Loucy (cell line): ENCODE data around the gene HPS6.

Source experiments
- H2AFZ ChIP-seq: fragments of 200-600 bp; sonication (generic); 2 replicates; pipeline ENCODE4 v1.6.0; 2016; ENCODE audit warnings: antibody characterized with exemption, mild to moderate bottlenecking, low read length, moderate library complexity
- H3F3A ChIP-seq: fragments of 200-600 bp; 2 replicates; pipeline ENCODE4 v1.6.0; 2016; ENCODE audit warnings: antibody characterized with exemption, low read depth, mild to moderate bottlenecking
- H3K27me3 ChIP-seq: fragments of 200-600 bp; sonication (generic); 2 replicates; pipeline ENCODE4 v1.6.1; 2014; ENCODE audit warnings: low read length, mild to moderate bottlenecking; ENCODE audit not compliant: insufficient read depth, poor library complexity, severe bottlenecking
- H3K36me3 ChIP-seq: fragments of 200-600 bp; sonication (generic); 2 replicates; pipeline ENCODE4 v1.6.1; 2016; ENCODE audit warnings: low read length; ENCODE audit not compliant: insufficient read depth
- H3K4me1 ChIP-seq: fragments of 200-600 bp; sonication (generic); 2 replicates; pipeline ENCODE4 v1.5.1; 2014; ENCODE audit warnings: low read length, mild to moderate bottlenecking; ENCODE audit not compliant: insufficient read depth, poor library complexity, severe bottlenecking
- H3K4me2 ChIP-seq: fragments of 200-600 bp; sonication (generic); 2 replicates; pipeline ENCODE4 v1.6.0; 2014; ENCODE audit warnings: antibody characterized with exemption, low read length, low read depth, mild to moderate bottlenecking; ENCODE audit not compliant: poor library complexity, severe bottlenecking
- H3K4me3 ChIP-seq: fragments of 200-600 bp; sonication (generic); 2 replicates; pipeline ENCODE4 v1.5.1; 2014; ENCODE audit warnings: low read length, mild to moderate bottlenecking, mixed read lengths; ENCODE audit not compliant: poor library complexity, severe bottlenecking
- H3K79me2 ChIP-seq: fragments of 200-600 bp; sonication (generic); 2 replicates; pipeline ENCODE4 v1.6.1; 2014; ENCODE audit warnings: low read length; ENCODE audit not compliant: insufficient read depth
- H3K9ac ChIP-seq: fragments of 200-600 bp; sonication (generic); 2 replicates; pipeline ENCODE4 v1.6.0; 2014; ENCODE audit warnings: mild to moderate bottlenecking, low read depth, low read length, moderate library complexity; ENCODE audit not compliant: poor library complexity, severe bottlenecking
- H3K9me2 ChIP-seq: fragments of 200-600 bp; sonication (generic); replicated peaks from 2 replicates; pipeline ENCODE4 v1.6.1; 2016; ENCODE audit warnings: low read depth, low read length, mixed read lengths
- H3K9me3 ChIP-seq: fragments of 200-600 bp; sonication (generic); 2 replicates; pipeline ENCODE4 v1.6.1; 2014; ENCODE audit warnings: mild to moderate bottlenecking, antibody characterized with exemption, low read length, low read depth; ENCODE audit not compliant: insufficient read depth
- H4K20me1 ChIP-seq: fragments of 200-600 bp; sonication (generic); 2 replicates; pipeline ENCODE4 v1.6.0; 2014; ENCODE audit warnings: antibody characterized with exemption, low read length, mild to moderate bottlenecking; ENCODE audit not compliant: insufficient read depth, poor library complexity, severe bottlenecking
- CTCF ChIP-seq: fragments of 200-600 bp; sonication (generic); conservative IDR thresholded peaks from 2 replicates; pipeline ENCODE4 v1.5.1; 2014; ENCODE audit warnings: mild to moderate bottlenecking, antibody characterized with exemption, low read length
- EZH2phosphoT487 ChIP-seq: fragments of 200-600 bp; IDR thresholded peaks from 2 replicates; pipeline ENCODE4 v1.6.1; 2018; ENCODE audit warnings: antibody characterized with exemption, mild to moderate bottlenecking, moderate library complexity, borderline replicate concordance

Gene HPS6

GRCh38 chr10:102111276-102111675 is 46.1 kb downstream of the HPS6 start:
- no peak overlapping the region for H3K4me2 ChIP-seq
- no peaks in the 10 kb centered on the region for H3F3A ChIP-seq
- H3K9ac ChIP-seq: no peak overlapping the region
- TF ChIP-seq EZH2phosphoT487 (no peak), CTCF (no peak)
- peaks cover 51% of the 10 kb centered on the region; the same call in 1 of the 2 replicates for H3K36me3 ChIP-seq
- no peak overlapping the region for H3K4me3 ChIP-seq
- peaks cover 60% of the 10 kb centered on the region for H3K79me2 ChIP-seq
- H3K4me1 ChIP-seq: peaks cover 34% of the 10 kb centered on the region
- H3K9me2 ChIP-seq: no peaks in the 10 kb centered on the region
- no peaks in the 10 kb centered on the region for H3K9me3 ChIP-seq
- H3K27me3 ChIP-seq: no peaks in the 10 kb centered on the region
- H2AFZ ChIP-seq: no peak overlapping the region
- H4K20me1 ChIP-seq: peaks cover 58% of the 10 kb centered on the region

- Histone ChIP-seq H3K79me2 (peaks cover 70% of the 10 kb centered on the region), H4K20me1 (peaks cover 65% of the 10 kb centered on the region), H2AFZ (no peak overlapping the region), H3K9me2 (no peaks in the 10 kb centered on the region), H3K9ac (peak overlapping the region; percentile 94), H3F3A (peaks cover 3% of the 10 kb centered on the region; the same call in 1 of the 2 replicates), H3K27me3 (no peaks in the 10 kb centered on the region), H3K36me3 (peaks cover 42% of the 10 kb centered on the region; the same call in 1 of the 2 replicates), H3K4me1 (peaks cover 43% of the 10 kb centered on the region), H3K4me3 (peak overlapping the region; percentile 76), H3K9me3 (no peaks in the 10 kb centered on the region), H3K4me2 (peak overlapping the region; percentile 87)
- TF ChIP-seq CTCF: peak; percentile 53
- no peak for TF ChIP-seq EZH2phosphoT487
Observed at GRCh38 chr10:102112210-102112817, 47.2 kb downstream of the HPS6 start.

GRCh38 chr10:102113261-102113955 is 48.3 kb downstream of the HPS6 start:
- Histone ChIP-seq H3F3A (peaks cover 6% of the 10 kb centered on the region; the same call in 1 of the 2 replicates), H2AFZ (no peak overlapping the region), H3K4me1 (peaks cover 53% of the 10 kb centered on the region), H3K79me2 (peaks cover 77% of the 10 kb centered on the region), H3K9me3 (no peaks in the 10 kb centered on the region), H3K36me3 (peaks cover 32% of the 10 kb centered on the region; the same call in 1 of the 2 replicates), H4K20me1 (peaks cover 66% of the 10 kb centered on the region), H3K9ac (peak overlapping the region; percentile 94), H3K4me2 (peak overlapping the region; percentile 87), H3K27me3 (no peaks in the 10 kb centered on the region), H3K9me2 (no peaks in the 10 kb centered on the region), H3K4me3 (peak overlapping the region; percentile 76)
- TF ChIP-seq CTCF (no peak), EZH2phosphoT487 (no peak)
